ENCODE results near the gene TJP2.
"Not testable (repeated sequence)": the region's sequence is repeated elsewhere in the genome, so short reads cannot be mapped to it uniquely, and the experiment has no call there.

TJP2 gene

GRCh38 chr9:69297300-69297980, 123.4 kb downstream of the TJP2 start:
- DNase-seq = no peak

GRCh38 chr9:69299315-69299714, 125.2 kb downstream of the TJP2 start:
- DNase-seq = no peak

- DNase-seq = no peak
Measured at GRCh38 chr9:69299826-69300225, 125.7 kb downstream of the TJP2 start.

GRCh38 chr9:69303331-69303730, 129.3 kb downstream of the TJP2 start:
- no peak for DNase-seq

- DNase-seq = not testable (repeated sequence)
Measured at GRCh38 chr9:69306895-69307445, 132.9 kb downstream of the TJP2 start.

- no peak for DNase-seq
Measured at GRCh38 chr9:69307446-69308205, 133.5 kb downstream of the TJP2 start.

- no peak for DNase-seq
Measured at GRCh38 chr9:69308206-69308931, 134.3 kb downstream of the TJP2 start.

GRCh38 chr9:69313175-69313574, 139.1 kb downstream of the TJP2 start:
- no peak for DNase-seq

- no peak for DNase-seq
Measured at GRCh38 chr9:69314547-69314946, 140.5 kb downstream of the TJP2 start.

- no peak for DNase-seq
Measured at GRCh38 chr9:69317081-69317480, 143.0 kb downstream of the TJP2 start.

GRCh38 chr9:69317894-69318293, 143.8 kb downstream of the TJP2 start:
- DNase-seq = no peak

GRCh38 chr9:69319324-69320025, 145.4 kb downstream of the TJP2 start:
- no peak for DNase-seq

- no peak for DNase-seq
Measured at GRCh38 chr9:69322256-69322655, 148.2 kb downstream of the TJP2 start.

GRCh38 chr9:69323861-69324260, 149.8 kb downstream of the TJP2 start:
- DNase-seq = no peak

All from NCI-H748 treated with DMSO at 0.1 percent for 48 hours (cell line).